Stimulated activated CD4-positive, alpha-beta T cell treated with anti-CD3 and anti-CD28 coated beads, TNF-alpha, amount 100 ng/mL, for 4 hours (primary cell): Measurements from ENCODE around the gene IL1RAPL1.

Experiments
- DNase-seq, 3 experiments: peaks; one replicate each; pipeline ENCODE4 v3.0.0-alpha.2; 2020; ENCODE audit warnings: low read depth in 3 of 3

Gene IL1RAPL1

GRCh38 chrX:29431895-29432294 is 844.6 kb downstream of the IL1RAPL1 start:
- DNase-seq: no peak

DNA sequence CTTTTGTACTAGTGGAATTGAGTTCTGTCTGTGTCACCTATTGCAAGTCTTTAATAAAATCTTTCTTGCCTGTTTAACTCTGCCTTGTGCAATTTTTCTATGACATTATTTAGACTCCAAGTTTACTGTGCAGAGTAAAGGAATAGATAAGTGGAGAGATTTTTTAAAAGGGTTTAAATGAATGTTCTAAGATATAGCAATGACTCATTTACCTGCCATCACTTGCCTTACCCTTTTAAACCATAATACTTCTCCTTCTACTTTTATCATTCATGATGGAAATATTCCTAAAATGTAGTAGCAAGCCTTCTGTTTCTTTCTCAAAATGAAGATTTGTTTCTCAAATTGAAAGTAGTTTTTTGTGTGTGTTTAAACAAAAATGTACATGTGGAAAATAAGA is 845.3 kb downstream of the IL1RAPL1 start:
- no peak for DNase-seq

DNA sequence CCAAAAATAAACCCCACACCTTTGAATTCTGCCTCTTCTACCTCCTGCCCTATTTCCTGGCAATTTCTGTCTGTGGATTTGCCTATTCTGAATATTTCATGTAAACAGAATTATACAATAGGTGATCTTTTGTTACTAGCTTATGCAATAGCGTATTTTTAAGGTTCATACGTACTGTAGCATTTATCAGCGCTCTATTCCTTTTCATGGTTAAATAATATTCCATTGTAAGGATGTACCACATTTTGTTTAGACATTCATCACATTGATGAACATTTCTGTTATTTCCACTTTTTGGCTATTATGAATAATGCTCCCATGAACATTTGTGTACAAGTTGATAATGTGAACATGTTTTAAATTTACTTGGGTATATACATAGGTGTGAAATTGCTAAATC is 847.7 kb downstream of the IL1RAPL1 start:
- no peak for DNase-seq

DNA sequence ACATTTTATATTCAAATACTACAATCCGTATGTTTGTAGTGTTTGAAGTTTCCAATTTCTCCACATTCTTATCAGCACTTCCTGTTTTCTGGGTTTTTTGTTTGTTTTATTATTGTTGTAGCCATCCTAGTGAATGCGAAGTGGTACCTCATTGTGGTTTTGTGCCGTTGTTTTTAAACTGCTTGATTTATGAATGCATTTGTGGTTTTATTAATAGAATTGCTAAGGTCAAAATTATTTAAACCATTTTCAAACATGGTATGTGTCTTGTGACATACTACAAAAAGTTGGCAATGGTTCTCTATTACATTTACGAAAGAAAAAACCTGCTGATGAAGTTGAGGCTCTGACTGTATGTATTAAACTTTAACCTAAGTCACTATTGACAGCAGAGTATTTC is 848.1 kb downstream of the IL1RAPL1 start:
- no peak for DNase-seq

DNA sequence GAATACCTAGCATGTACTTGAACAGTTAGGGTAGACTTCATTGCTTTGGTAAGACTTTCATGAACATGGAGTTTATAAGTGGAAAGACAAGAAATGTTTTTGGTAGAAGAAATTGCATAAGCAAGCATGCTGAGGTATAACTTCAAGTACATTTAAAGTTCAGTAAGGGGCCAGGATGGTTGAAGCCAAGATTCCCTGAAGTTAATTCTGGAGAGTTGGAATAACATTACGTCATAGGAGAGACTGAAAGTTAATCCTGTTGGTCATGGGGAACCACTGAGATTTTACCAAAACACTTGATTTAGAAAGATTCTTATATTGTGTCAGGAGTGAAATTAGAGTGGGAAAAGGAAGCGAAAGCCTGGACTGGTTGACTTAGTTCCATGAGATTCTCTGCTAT is 860.6 kb downstream of the IL1RAPL1 start:
- DNase-seq: no peak

GRCh38 chrX:29453333-29453732 is 866.1 kb downstream of the IL1RAPL1 start:
- DNase-seq: no peak

DNA sequence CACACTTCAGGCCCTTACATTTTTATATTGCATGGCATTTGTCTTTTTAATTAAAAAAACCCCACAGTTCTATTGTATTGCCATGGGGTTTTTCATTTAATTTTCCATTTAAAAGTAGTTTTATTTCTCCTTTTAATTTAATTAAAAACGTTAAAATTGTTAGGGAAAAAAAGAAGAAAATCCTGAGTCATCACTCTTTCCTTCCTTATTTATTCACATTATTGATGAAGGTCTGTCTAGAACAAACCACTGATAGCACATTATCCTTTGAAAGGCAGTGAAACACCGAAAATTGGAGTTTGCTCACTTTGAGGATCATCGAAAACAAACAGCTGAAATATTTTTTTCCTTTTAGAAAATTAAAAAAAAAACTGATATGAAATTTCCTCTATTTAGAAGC is 868.5 kb downstream of the IL1RAPL1 start:
- DNase-seq: no peak

DNA sequence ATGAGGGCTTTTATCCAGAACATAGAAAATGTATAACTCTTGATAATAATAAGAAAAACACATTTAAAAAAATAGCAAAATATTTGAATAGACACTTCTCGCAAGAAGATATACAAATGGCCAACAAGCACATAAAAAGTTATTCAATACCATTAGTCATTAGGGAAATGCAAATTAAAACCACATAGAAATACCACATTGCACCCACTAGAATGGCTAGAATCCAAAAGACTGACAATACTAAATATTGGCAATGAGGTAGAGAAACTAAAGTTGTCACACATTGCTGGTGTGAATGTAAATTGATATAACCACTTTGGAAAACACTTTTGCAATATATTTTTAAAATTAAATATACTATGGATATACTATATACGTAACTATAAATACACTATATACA is 873.8 kb downstream of the IL1RAPL1 start:
- DNase-seq: no peak

GRCh38 chrX:29466456-29466855 is 879.2 kb downstream of the IL1RAPL1 start:
- no peak for DNase-seq

GRCh38 chrX:29468911-29469494 is 881.8 kb downstream of the IL1RAPL1 start:
- DNase-seq: no peak

- no peak for DNase-seq
These were observed 882.8 kb downstream of the IL1RAPL1 start for GRCh38 chrX:29470030-29470429.

DNA sequence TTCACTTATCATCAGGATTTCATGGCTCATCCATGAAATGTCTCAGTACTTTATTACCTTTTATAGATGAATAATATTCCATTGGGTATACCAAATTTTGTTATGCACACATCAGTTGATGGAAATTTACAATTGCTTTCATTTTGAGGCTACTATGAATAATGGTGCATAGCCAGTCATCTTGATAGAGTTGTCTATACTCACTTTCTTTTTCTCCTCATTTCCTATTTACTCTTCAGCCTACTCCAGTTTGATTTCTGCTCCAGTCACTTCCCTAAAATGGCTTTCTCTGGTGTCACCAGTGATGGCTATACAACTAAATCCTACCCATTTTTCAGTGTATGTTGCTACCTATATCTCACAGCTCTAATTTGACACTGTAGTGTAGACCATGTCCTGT is 884.6 kb downstream of the IL1RAPL1 start:
- DNase-seq: no peak

DNA sequence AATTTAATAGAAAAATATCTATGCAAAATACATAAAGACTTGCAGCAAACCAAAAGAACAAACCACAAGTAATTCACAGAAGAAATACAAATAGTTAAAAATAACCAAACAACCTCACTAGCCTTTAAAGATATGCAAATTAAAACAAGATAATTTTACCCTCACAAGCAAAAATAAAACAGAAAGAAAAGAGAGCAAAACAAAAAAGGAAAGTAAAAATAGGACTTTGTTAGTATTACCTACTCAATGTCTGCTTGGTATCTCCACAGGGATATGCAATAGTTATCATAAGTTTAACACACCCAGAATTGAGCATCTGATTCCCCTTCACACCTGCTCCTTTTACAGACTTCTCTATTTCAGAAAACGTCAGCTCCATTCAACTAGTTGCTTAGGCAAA is 890.6 kb downstream of the IL1RAPL1 start:
- no peak for DNase-seq

GRCh38 chrX:29478336-29479069 is 891.3 kb downstream of the IL1RAPL1 start:
- no peak for DNase-seq

DNA sequence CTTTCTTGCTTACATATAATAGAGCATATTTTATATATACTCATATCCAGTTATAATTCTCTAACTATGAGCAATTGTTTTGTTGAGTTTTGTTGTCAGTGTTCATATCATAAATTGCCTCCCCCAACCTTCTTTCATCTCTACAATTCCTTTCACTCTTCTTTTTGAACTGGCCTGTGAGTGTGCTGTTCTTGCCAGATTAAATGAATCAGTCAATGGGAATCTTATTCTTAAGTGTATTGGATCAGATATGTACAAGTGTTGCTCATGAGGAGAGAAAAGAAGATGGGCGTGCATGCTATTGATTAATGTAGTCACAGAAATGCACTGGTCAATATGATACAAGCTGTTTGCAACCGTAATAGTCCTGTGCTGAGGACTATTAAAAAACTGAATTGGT is 900.0 kb downstream of the IL1RAPL1 start:
- DNase-seq: no peak

DNA sequence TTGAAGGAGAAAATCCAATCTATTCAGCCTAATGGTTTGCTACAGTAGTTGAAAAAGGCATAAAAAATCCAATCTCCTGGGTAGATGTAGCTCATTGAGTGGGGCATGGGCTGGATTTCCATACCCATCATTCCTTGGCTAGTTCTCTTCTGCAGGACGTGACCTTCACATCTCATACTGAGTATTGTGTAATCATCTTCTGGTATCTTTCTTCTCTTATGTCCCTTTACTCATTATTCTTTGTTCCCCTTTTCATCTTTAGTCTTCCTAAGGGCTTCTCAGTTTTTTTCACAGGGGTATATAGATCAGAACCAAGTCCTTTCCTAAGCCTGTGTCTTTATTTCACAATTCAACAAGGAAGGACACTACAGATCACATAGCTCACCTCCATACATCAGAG is 900.5 kb downstream of the IL1RAPL1 start:
- DNase-seq: no peak

DNA sequence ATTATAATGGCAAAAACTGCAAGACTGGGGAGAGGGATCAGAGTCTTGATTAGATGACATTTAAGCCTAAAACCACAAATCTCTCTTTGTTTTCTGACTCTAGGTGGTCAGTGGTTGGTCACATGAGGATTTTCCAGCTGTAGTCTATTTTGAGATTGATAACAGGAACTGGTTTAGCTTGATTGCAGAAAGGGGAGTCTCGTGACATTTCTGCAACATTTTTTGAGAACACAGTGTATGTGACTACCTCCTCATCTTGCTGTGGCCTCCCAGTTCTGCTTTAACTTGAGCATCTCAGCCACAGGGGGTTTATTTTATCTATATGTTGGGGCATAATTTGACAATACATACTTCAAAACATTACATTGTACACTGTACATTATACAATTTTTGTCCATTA is 901.7 kb downstream of the IL1RAPL1 start:
- no peak for DNase-seq

GRCh38 chrX:29490606-29491005 is 903.4 kb downstream of the IL1RAPL1 start:
- no peak for DNase-seq

DNA sequence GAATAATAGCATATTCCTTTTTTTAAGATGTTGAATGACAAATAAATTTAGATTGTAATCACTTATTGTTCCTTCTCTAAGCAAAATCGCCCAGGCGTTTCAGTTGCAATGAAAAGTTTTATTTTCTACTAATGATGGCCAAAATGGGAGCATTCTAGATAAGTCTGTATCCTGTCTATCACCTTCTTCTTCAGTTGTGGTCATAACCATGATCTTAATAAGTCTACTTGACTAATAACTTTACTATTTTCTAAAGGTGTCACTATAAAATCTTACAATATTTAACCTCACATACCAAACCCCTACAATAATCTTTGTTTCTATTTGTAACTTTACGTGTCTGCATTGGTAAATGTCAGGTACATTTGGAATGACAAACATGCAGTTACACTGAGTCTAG is 904.4 kb downstream of the IL1RAPL1 start:
- no peak for DNase-seq

- DNase-seq: no peak
These were observed 909.5 kb downstream of the IL1RAPL1 start for GRCh38 chrX:29496636-29497180.

GRCh38 chrX:29506729-29507128 is 919.5 kb downstream of the IL1RAPL1 start:
- no peak for DNase-seq

- no peak for DNase-seq
These were observed 930.9 kb downstream of the IL1RAPL1 start for GRCh38 chrX:29518100-29518499.

GRCh38 chrX:29528281-29528680 is 941.0 kb downstream of the IL1RAPL1 start:
- no peak for DNase-seq

GRCh38 chrX:29530501-29530900 is 943.3 kb downstream of the IL1RAPL1 start:
- no peak for DNase-seq
